ENCODE results near the gene SUMF2.
"Not testable (repeated sequence)": the region's sequence is repeated elsewhere in the genome, so short reads cannot be mapped to it uniquely, and the experiment has no call there.

SUMF2 gene

DNA sequence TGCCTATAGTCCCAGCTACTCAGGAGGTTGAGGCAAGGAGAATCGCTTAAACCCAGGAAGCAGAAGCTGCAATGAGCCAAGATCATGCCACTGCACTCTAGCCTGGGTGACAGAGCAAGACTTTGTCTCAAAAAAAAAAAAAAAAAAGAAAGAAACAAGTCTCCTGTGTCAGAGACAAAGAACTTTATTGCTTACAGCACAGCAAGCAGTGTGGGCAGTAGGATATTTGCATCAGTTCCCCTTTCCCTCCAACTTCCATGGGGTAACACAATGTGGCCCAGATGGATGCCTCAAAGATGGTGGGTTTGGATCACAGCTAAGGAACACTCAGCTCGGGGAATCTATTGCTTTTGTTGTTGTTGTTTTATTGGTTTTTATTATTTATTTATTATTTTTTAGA lies 18.3 kb upstream of the SUMF2 start:
- not testable (repeated sequence) for H3K4me3 ChIP-seq (ENCODE audit: low read length); DNase-seq (ENCODE audit: low read depth); H3K36me3 ChIP-seq (ENCODE audit: control insufficient read depth, insufficient read depth, low read length, severe bottlenecking); H3K9ac ChIP-seq (ENCODE audit: low read length); H3K27me3 ChIP-seq (replicated peaks; ENCODE audit: control insufficient read depth, insufficient read depth, low read length); H3K9me3 ChIP-seq (ENCODE audit: control insufficient read depth, low read length)
- H3K4me1 ChIP-seq (ENCODE audit: control insufficient read depth, insufficient read depth, low read length), result peaks cover 19% of the 10 kb centered on the region

DNA sequence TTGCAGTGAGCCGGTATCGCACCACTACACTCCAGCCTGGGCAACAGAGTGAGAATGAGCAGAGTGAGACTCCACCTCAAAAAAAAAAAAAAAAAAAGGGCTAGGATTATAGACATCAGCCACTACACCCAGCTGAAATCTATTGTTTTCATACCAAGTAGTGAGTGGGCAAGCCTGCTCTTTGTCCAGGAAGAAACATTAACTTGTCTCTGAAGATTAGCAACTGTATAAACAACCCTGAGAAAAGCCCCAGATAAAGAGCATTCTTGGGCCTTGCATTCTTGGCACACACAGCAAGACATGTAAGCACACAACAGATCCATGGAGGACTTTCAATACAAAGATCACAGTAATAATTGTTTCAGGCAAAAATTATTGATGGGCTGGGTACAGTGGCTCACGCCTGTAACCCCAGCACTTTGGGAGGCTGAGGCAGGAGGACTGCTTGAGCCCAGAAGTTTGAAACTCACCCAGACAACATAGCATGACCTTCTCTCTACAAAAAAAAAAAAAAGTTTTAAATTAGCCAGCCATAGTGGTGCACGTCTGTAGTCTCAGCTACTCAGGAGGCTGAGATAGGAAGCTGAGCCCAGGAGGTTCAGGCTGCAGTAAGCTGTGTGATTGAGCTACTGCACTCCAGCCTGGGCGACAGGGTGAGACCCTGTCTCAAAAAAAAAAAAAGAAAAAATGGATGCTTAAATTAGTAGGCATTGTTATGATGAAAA lies 17.2 kb upstream of the SUMF2 start:
- H3K9ac ChIP-seq (ENCODE audit: low read length), result peak overlapping the region; percentile 49
- H3K36me3 ChIP-seq (ENCODE audit: control insufficient read depth, insufficient read depth, low read length, severe bottlenecking), result no peaks in the 10 kb centered on the region
- H3K27me3 ChIP-seq (replicated peaks; ENCODE audit: control insufficient read depth, insufficient read depth, low read length), result no peaks in the 10 kb centered on the region
- H3K4me1 ChIP-seq (ENCODE audit: control insufficient read depth, insufficient read depth, low read length), result peaks cover 19% of the 10 kb centered on the region
- no peaks in the 10 kb centered on the region for H3K9me3 ChIP-seq (ENCODE audit: control insufficient read depth, low read length)
- DNase-seq (ENCODE audit: low read depth), result peak; percentile 92
- no peak overlapping the region for H3K4me3 ChIP-seq (ENCODE audit: low read length)

DNA sequence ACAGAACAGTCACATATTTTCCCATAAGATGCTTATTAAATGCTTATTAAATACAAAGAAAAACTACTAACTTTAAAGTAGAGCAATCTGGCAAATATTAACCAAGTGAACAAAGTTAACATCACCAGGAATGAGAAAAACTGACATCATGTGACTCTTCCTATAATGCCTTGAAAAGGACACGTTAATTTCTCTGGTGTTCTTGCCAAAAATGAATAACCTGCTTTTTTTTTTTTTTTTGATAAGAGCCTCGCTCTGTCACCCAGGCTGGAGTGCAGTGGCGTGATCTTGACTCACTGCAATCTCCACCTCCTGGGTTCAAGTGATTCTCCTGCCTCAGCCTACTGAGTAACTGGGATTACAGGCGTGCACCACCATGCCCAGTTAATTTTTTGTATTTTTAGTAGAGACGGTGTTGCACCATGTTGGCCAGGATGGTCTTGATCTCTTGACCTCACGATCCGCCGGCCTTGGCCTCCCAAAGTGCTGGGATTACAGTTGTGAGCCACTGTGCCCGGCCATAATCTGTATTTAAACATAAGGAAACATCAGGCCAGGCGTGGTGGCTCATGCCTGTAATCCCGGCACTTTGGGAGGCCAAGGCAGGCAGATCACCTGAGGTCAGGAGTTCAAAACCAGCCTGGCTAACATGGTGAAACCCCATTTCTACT lies 16.5 kb upstream of the SUMF2 start:
- H3K4me3 ChIP-seq (ENCODE audit: low read length); DNase-seq (ENCODE audit: low read depth); H3K36me3 ChIP-seq (ENCODE audit: control insufficient read depth, insufficient read depth, low read length, severe bottlenecking): not testable (repeated sequence)

DNA sequence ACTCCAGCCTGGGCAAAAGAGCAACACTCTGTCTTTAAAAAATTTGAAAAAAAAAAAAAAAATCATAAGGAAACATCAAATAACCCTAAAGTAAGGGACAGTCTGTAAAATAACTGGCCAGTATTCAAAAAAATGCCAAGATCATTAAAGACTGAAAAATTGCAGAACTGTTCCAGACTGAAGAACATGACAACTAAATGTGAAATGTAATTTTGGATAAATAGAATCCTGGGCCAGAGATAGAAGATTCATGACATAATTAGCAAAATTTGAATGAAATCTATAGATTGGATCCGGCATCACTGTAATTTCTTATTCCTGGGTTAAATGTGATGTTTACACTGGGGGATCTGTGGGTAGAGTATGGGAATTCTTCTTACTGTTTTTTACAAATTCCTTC lies 15.8 kb upstream of the SUMF2 start:
- H3K27me3 ChIP-seq (replicated peaks; ENCODE audit: control insufficient read depth, insufficient read depth, low read length), result no peaks in the 10 kb centered on the region
- H3K4me1 ChIP-seq (ENCODE audit: control insufficient read depth, insufficient read depth, low read length), result peaks cover 29% of the 10 kb centered on the region
- no peaks in the 10 kb centered on the region for H3K9me3 ChIP-seq (ENCODE audit: control insufficient read depth, low read length)
- peaks cover 3% of the 10 kb centered on the region for H3K36me3 ChIP-seq (ENCODE audit: control insufficient read depth, insufficient read depth, low read length, severe bottlenecking)
- H3K4me3 ChIP-seq (ENCODE audit: low read length), result no peak overlapping the region
- DNase-seq (ENCODE audit: low read depth), result peak; percentile 79
- no peak overlapping the region for H3K9ac ChIP-seq (ENCODE audit: low read length)

More for the DNA sequence above, 16.5 kb upstream of the SUMF2 start:
- H3K27me3 ChIP-seq (replicated peaks; ENCODE audit: control insufficient read depth, insufficient read depth, low read length); H3K9me3 ChIP-seq (ENCODE audit: control insufficient read depth, low read length): not testable (repeated sequence)
- peaks cover 22% of the 10 kb centered on the region for H3K4me1 ChIP-seq (ENCODE audit: control insufficient read depth, insufficient read depth, low read length)
- peak overlapping the region; percentile 49 for H3K9ac ChIP-seq (ENCODE audit: low read length)

DNA sequence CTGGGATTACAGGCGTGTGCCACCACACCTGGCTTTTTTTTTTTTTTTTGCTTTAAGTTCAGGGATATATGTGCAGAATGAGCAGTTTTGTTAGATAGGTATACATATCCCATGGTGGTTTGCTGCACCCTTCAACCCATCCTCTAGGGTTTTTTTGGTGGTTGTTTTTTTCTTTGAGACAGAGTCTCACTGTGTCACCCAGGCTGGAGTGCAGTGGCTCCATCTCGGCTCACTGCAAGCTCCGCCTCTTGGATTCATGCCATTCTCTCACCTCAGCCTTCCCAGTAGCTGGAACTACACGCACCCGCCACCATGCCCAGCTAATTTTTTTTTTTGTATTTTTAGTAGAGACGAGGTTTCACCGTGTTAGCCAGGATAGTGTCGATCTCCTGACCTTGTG lies 15.3 kb upstream of the SUMF2 start:
- H3K9me3 ChIP-seq (ENCODE audit: control insufficient read depth, low read length); H3K4me3 ChIP-seq (ENCODE audit: low read length); DNase-seq (ENCODE audit: low read depth); H3K27me3 ChIP-seq (replicated peaks; ENCODE audit: control insufficient read depth, insufficient read depth, low read length); H3K9ac ChIP-seq (ENCODE audit: low read length); H3K36me3 ChIP-seq (ENCODE audit: control insufficient read depth, insufficient read depth, low read length, severe bottlenecking): not testable (repeated sequence)
- peaks cover 34% of the 10 kb centered on the region for H3K4me1 ChIP-seq (ENCODE audit: control insufficient read depth, insufficient read depth, low read length)

DNA sequence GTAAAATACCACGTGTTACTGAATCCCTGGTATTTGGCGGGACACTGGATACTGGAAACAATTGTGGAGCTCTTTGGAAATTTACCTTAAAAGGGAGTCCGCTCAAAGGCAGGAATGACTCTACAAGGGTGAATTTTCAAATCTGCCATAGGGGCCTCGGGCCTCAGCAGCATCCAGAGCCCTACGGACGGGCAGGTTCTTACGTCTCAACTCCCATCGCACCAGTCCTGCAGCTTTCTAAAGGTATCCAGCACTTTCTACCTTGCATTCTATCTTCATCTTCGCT lies 13.1 kb upstream of the SUMF2 start:
- H3K4me1 ChIP-seq (ENCODE audit: control insufficient read depth, insufficient read depth, low read length), result peaks cover 34% of the 10 kb centered on the region
- peak overlapping the region; percentile 97 for H3K9ac ChIP-seq (ENCODE audit: low read length)

DNA sequence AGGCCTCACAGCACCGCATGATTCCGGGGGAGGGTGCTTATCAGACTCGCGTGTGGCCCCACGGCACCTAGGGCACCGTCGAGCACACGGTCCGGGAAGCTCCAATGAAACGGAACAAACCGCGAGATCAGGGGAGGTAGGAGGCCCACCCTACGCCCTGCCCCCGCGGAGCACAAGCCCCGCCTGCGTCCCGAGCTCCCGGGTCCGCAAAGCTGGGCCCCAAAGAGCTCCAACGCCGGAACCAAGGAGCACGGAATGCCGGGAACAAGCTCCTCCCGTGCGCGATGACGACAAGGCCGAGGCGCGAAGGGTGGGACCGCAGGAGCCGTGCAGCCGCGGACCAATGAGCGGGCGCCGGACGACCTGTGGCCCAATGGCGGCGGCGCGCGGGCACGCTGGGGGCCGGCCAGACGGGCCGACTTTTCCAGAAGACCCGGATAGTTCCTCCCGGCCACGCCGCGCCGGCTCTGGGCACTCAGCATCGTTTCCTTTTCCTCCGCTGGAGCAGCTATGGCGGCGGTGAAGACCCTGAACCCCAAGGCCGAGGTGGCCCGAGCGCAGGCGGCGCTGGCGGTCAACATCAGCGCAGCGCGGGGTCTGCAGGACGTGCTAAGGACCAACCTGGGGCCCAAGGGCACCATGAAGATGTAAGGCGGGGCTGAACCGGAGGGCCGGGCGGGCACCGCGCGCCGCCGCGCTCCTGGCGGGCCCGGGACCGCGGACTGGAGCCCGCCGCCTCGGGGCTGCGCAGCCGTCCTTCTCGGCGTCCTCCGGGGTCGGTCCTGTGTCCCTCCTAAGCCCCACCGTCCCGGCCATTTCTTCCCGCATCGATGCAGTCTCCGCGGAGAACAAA lies 12.5 kb upstream of the SUMF2 start, which contains the start of the genes CCT6A and PSPH:
CCT6A (plus strand) TSS at position 427 of the 853 bp plus-strand sequence; CDS start at position 511, 84 bp downstream.
PSPH (minus strand) TSS at position 106 of the 853 bp plus-strand sequence. CDS start 30,232 bp downstream, outside the sequence.
- H3K4me1 ChIP-seq (ENCODE audit: control insufficient read depth, insufficient read depth, low read length), result peaks cover 31% of the 10 kb centered on the region
- peak; percentile 100 for DNase-seq (ENCODE audit: low read depth)
- peak within 1 kb of the TSS; percentile 97 for H3K9ac ChIP-seq (ENCODE audit: low read length)
- no peaks in the 10 kb centered on the region for H3K9me3 ChIP-seq (ENCODE audit: control insufficient read depth, low read length)
- no peaks in the 10 kb centered on the region for H3K27me3 ChIP-seq (replicated peaks; ENCODE audit: control insufficient read depth, insufficient read depth, low read length)
- peak within 1 kb of the TSS; percentile 96 for H3K4me3 ChIP-seq (ENCODE audit: low read length)
- peaks cover 36% of the 10 kb centered on the region for H3K36me3 ChIP-seq (ENCODE audit: control insufficient read depth, insufficient read depth, low read length, severe bottlenecking)

More for the DNA sequence above, 13.1 kb upstream of the SUMF2 start:
- no peak for DNase-seq (ENCODE audit: low read depth)
- Histone ChIP-seq H3K36me3 (ENCODE audit: control insufficient read depth, insufficient read depth, low read length, severe bottlenecking) (peaks cover 30% of the 10 kb centered on the region), H3K4me3 (ENCODE audit: low read length) (peak overlapping the region; percentile 96), H3K27me3 (replicated peaks; ENCODE audit: control insufficient read depth, insufficient read depth, low read length) (no peaks in the 10 kb centered on the region), H3K9me3 (ENCODE audit: control insufficient read depth, low read length) (no peaks in the 10 kb centered on the region)

DNA sequence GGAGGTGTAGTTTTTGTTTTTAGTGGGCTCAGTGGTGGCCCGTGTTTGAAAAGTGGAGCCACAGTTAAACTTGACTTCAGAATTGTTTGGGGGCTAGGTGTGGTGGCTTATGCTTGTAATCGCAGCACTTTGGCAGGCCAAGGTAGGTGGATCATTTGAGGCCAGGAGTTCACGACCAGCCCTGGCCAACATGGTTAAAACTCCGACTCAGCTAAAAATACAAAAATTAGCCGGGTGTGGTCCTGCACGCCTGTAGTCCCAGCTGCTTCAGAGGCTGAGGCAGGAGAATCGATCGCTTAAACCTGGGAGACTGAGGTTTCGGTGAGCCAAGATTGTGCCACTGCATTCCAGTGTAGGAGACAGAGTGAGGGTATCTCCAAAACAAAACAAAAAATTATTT lies 10.7 kb upstream of the SUMF2 start:
- no peaks in the 10 kb centered on the region for H3K9me3 ChIP-seq (ENCODE audit: control insufficient read depth, low read length)
- H3K4me1 ChIP-seq (ENCODE audit: control insufficient read depth, insufficient read depth, low read length), result peaks cover 22% of the 10 kb centered on the region
- peak overlapping the region; percentile 97 for H3K9ac ChIP-seq (ENCODE audit: low read length)
- peaks cover 54% of the 10 kb centered on the region for H3K36me3 ChIP-seq (ENCODE audit: control insufficient read depth, insufficient read depth, low read length, severe bottlenecking)
- no peak for DNase-seq (ENCODE audit: low read depth)
- peak overlapping the region; percentile 96 for H3K4me3 ChIP-seq (ENCODE audit: low read length)
- H3K27me3 ChIP-seq (replicated peaks; ENCODE audit: control insufficient read depth, insufficient read depth, low read length), result no peaks in the 10 kb centered on the region

DNA sequence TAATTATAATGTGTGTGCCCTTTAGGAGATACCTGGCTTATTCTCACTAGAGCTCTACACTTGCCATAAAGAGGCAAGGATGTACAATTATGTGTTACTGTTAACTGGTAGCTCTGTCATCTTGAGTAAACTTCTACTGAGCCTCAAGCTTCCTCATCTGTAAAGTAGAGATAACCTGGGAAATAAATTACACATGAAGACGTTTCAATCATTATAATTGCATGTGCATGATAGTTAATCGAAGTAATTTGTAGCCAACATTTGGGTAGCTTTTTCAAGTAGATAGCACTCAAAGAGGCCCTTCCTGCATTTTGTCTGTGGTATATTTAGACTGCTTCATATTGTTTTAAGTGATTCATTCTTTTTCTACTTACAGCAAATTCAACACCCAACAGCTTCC lies 10.1 kb upstream of the SUMF2 start:
- Histone ChIP-seq H3K36me3 (ENCODE audit: control insufficient read depth, insufficient read depth, low read length, severe bottlenecking) (peaks cover 60% of the 10 kb centered on the region), H3K4me3 (ENCODE audit: low read length) (no peak overlapping the region), H3K4me1 (ENCODE audit: control insufficient read depth, insufficient read depth, low read length) (peaks cover 22% of the 10 kb centered on the region), H3K9ac (ENCODE audit: low read length) (peak overlapping the region; percentile 97), H3K9me3 (ENCODE audit: control insufficient read depth, low read length) (no peaks in the 10 kb centered on the region), H3K27me3 (replicated peaks; ENCODE audit: control insufficient read depth, insufficient read depth, low read length) (no peaks in the 10 kb centered on the region)
- DNase-seq (ENCODE audit: low read depth), result no peak

DNA sequence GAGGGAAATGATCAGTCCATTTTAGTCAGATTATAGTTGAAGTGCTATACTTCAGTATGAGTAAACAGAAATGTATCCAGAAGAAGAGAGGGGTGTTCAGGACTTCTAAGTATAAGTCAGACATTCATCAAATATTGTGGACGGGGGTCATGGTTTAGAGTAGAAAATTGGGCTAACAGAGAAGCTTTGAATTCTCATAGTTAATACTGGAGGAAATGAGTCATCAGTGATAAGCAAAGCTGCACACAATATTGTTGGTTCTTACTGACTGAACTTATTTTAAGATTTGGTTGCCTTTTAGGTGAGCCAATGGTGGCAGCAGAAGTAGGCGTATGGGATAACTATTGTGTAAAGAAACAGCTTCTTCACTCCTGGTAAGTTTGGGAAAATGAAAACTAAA lies 1.7 kb upstream of the SUMF2 start:
- H3K9ac ChIP-seq (ENCODE audit: low read length), result peak overlapping the region; percentile 43
- H3K4me1 ChIP-seq (ENCODE audit: control insufficient read depth, insufficient read depth, low read length), result peaks cover 31% of the 10 kb centered on the region
- peak; percentile 58 for DNase-seq (ENCODE audit: low read depth)
- H3K27me3 ChIP-seq (replicated peaks; ENCODE audit: control insufficient read depth, insufficient read depth, low read length), result no peaks in the 10 kb centered on the region
- no peaks in the 10 kb centered on the region for H3K9me3 ChIP-seq (ENCODE audit: control insufficient read depth, low read length)
- H3K36me3 ChIP-seq (ENCODE audit: control insufficient read depth, insufficient read depth, low read length, severe bottlenecking), result peaks cover 65% of the 10 kb centered on the region
- no peak overlapping the region for H3K4me3 ChIP-seq (ENCODE audit: low read length)

DNA sequence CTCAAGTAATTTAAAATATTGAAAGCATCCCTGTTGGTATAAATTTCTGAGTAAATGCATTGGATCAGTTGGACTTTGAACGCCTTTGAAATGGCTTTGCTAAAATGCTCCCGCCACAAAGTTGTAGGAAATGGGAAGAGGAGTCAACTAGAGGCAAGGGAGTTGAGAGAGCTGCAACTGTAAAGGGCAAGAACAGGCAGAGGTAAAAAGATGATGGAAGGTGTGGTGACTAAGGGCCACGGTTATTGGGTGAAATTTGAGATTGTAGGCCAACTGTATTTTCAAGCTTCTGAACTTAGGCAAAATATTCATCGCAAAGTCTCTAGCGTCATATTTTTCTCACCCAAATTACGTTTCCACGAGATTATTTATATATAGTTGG lies 595 bp upstream of the SUMF2 start:
- Histone ChIP-seq H3K27me3 (replicated peaks; ENCODE audit: control insufficient read depth, insufficient read depth, low read length) (no peaks in the 10 kb centered on the region), H3K36me3 (ENCODE audit: control insufficient read depth, insufficient read depth, low read length, severe bottlenecking) (peaks cover 57% of the 10 kb centered on the region), H3K9me3 (ENCODE audit: control insufficient read depth, low read length) (no peaks in the 10 kb centered on the region), H3K4me1 (ENCODE audit: control insufficient read depth, insufficient read depth, low read length) (peaks cover 31% of the 10 kb centered on the region), H3K9ac (ENCODE audit: low read length) (peak overlapping the region; percentile 98), H3K4me3 (ENCODE audit: low read length) (peak overlapping the region; percentile 98)
- no peak for DNase-seq (ENCODE audit: low read depth)

Data from adipocyte (in vitro differentiated cells).